IMR-90 (cell line): Measurements from ENCODE around the gene DHX57. TPM values are rescaled to one million over a fixed set of nuclear protein-coding genes. Genes with fewer than 3 reads are reported as not detected.

Source experiments
- ATAC-seq: fragments of 200-7000 bp; cut with Tn5 transposase; 2 replicates; pipeline ENCODE4 v1.9.1; 2020; ENCODE audit warnings: low read depth, mild to moderate bottlenecking, moderate library complexity
- BruUV-seq: library from RNA; stranded (reverse); fragments of 400-500 nt; replicated peaks from 2 replicates; lab custom pipeline; 2021; lab: Mats Ljungman, UMichigan
- CTCF ChIA-PET: fragments of 300-600 bp; formaldehyde crosslinking; extraction: SDS; loops from one replicate; lab custom pipeline; 2021; ENCODE audit warnings: antibody characterized with exemption; lab: Yijun Ruan, JAX
- POLR2A ChIA-PET: fragments of 300-600 bp; sonication (Branson Sonifier 250); formaldehyde crosslinking; loops from one replicate; lab custom pipeline; 2022; ENCODE audit warnings: antibody characterized with exemption; ENCODE audit not compliant: unreplicated experiment; lab: Charles Lee
- DNase-seq: peaks from one replicate; pipeline ENCODE4 v3.0.0; 2013
- H2AFZ ChIP-seq: replicated peaks from 2 replicates; pipeline ENCODE3; 2013; ENCODE audit warnings: low read length, mild to moderate bottlenecking; ENCODE audit not compliant: poor library complexity
- H2AK5ac ChIP-seq: 2 replicates; pipeline ENCODE4 v1.6.1; 2013; ENCODE audit warnings: low read depth, low read length, inconsistent platforms
- H2AK9ac ChIP-seq: replicated peaks from 2 replicates; pipeline ENCODE3; 2013; ENCODE audit warnings: mild to moderate bottlenecking, low read depth, low read length, moderate library complexity; ENCODE audit not compliant: poor library complexity
- H2BK120ac ChIP-seq: 2 replicates; pipeline ENCODE4 v1.6.1; 2013; ENCODE audit warnings: low read depth, low read length, inconsistent platforms
- H2BK15ac ChIP-seq: 3 replicates; pipeline ENCODE4 v1.6.1; 2013; ENCODE audit warnings: low read depth, low read length, inconsistent platforms
- H2BK20ac ChIP-seq: 2 replicates; pipeline ENCODE4 v1.6.1; 2013; ENCODE audit warnings: low read depth, mild to moderate bottlenecking, inconsistent platforms, low read length, moderate library complexity
- H2BK5ac ChIP-seq: 2 replicates; pipeline ENCODE4 v1.6.1; 2013; ENCODE audit warnings: mild to moderate bottlenecking, low read depth, low read length, inconsistent platforms; ENCODE audit not compliant: poor library complexity, severe bottlenecking
- H3K14ac ChIP-seq: replicated peaks from 2 replicates; pipeline ENCODE4 v1.6.1; 2013; ENCODE audit warnings: low read depth, low read length, inconsistent platforms
- H3K18ac ChIP-seq: 2 replicates; pipeline ENCODE4 v1.6.1; 2013; ENCODE audit warnings: low read depth, low read length, control low read depth
- H3K23ac ChIP-seq: 2 replicates; pipeline ENCODE4 v1.6.1; 2013; ENCODE audit warnings: low read depth, low read length, inconsistent platforms
- H3K27ac ChIP-seq: 2 replicates; pipeline ENCODE4 v1.5.1; 2013; ENCODE audit warnings: mild to moderate bottlenecking, control low read depth, low read length; ENCODE audit not compliant: insufficient read depth
- H3K27me3 ChIP-seq: 2 replicates; pipeline ENCODE4 v1.6.1; 2013; ENCODE audit warnings: low read length; ENCODE audit not compliant: control insufficient read depth, insufficient read depth
- H3K36me3 ChIP-seq: 2 replicates; pipeline ENCODE4 v1.6.1; 2013; ENCODE audit warnings: low read length, mixed read lengths; ENCODE audit not compliant: control insufficient read depth, insufficient read depth
- H3K4ac ChIP-seq: 2 replicates; pipeline ENCODE4 v1.6.1; 2013; ENCODE audit warnings: low read depth, low read length, inconsistent platforms
- H3K4me1 ChIP-seq: 2 replicates; pipeline ENCODE4 v1.6.1; 2013; ENCODE audit warnings: low read length, mixed read lengths; ENCODE audit not compliant: control insufficient read depth, insufficient read depth
- H3K4me2 ChIP-seq: 2 replicates; pipeline ENCODE4 v1.6.1; 2013; ENCODE audit warnings: low read depth, mild to moderate bottlenecking, control low read depth, low read length, moderate library complexity
- H3K4me3 ChIP-seq: 2 replicates; pipeline ENCODE4 v1.5.1; 2013; ENCODE audit warnings: low read depth, mild to moderate bottlenecking, control low read depth, low read length, moderate library complexity; ENCODE audit not compliant: insufficient read depth
- H3K56ac ChIP-seq: 2 replicates; pipeline ENCODE4 v1.6.1; 2013; ENCODE audit warnings: low read length, inconsistent platforms; ENCODE audit not compliant: insufficient read depth; ENCODE audit errors: extremely low read depth
- H3K79me1 ChIP-seq, 2 experiments: 2 replicates each; pipeline ENCODE4 v1.6.1; 2013; ENCODE audit warnings: low read length in 2 of 2, inconsistent platforms in 1 of 2, low read depth in 1 of 2
- H3K9ac ChIP-seq: 2 replicates; pipeline ENCODE4 v1.6.1; 2013; ENCODE audit warnings: low read depth, low read length, control low read depth
- H3K9me1 ChIP-seq: 2 replicates; pipeline ENCODE4 v1.6.1; 2013; ENCODE audit warnings: low read length, inconsistent platforms; ENCODE audit not compliant: insufficient read depth
- H3K9me3 ChIP-seq: 2 replicates; pipeline ENCODE4 v1.6.1; 2013; ENCODE audit warnings: low read length; ENCODE audit not compliant: control insufficient read depth, insufficient read depth
- H4K20me1 ChIP-seq: 2 replicates; pipeline ENCODE4 v1.6.1; 2013; ENCODE audit warnings: low read length, inconsistent platforms; ENCODE audit not compliant: insufficient read depth
- H4K5ac ChIP-seq: 2 replicates; pipeline ENCODE4 v1.6.1; 2013; ENCODE audit warnings: mild to moderate bottlenecking, low read depth, low read length, control low read depth
- H4K8ac ChIP-seq, 2 experiments: 2 replicates each; pipeline ENCODE4 v1.6.1; 2013; ENCODE audit warnings: low read depth in 2 of 2, low read length in 2 of 2, control low read depth in 1 of 2, inconsistent platforms in 1 of 2
- H4K91ac ChIP-seq: 2 replicates; pipeline ENCODE4 v1.6.1; 2013; ENCODE audit warnings: low read depth, low read length, inconsistent platforms; ENCODE audit not compliant: insufficient read depth
- BHLHE40 ChIP-seq: fragments of 150-350 bp; IDR thresholded peaks from 2 replicates; pipeline ENCODE4 v1.6.1; 2016; ENCODE audit warnings: mild to moderate bottlenecking, low read depth, low read length
- CEBPB ChIP-seq: IDR thresholded peaks from 2 replicates; pipeline ENCODE4 v1.6.1; 2012; ENCODE audit warnings: low read depth, low read length, improper control_type of control experiment
- CHD1 ChIP-seq: IDR thresholded peaks from 2 replicates; pipeline ENCODE4 v1.6.1; 2012; ENCODE audit warnings: low read depth, low read length, improper control_type of control experiment
- ELK1 ChIP-seq: fragments of 150-350 bp; IDR thresholded peaks from 2 replicates; pipeline ENCODE4 v1.6.1; 2016; ENCODE audit warnings: low read depth, mild to moderate bottlenecking, low read length, moderate library complexity, borderline replicate concordance
- FOS ChIP-seq: fragments of 150-350 bp; IDR thresholded peaks from 2 replicates; pipeline ENCODE4 v1.6.1; 2016; ENCODE audit warnings: low read depth, low read length
- MAZ ChIP-seq: IDR thresholded peaks from 2 replicates; pipeline ENCODE4 v1.6.1; 2012; ENCODE audit warnings: low read depth, mild to moderate bottlenecking, low read length, improper control_type of control experiment, moderate library complexity, borderline replicate concordance
- MXI1 ChIP-seq: IDR thresholded peaks from 2 replicates; pipeline ENCODE4 v1.6.1; 2012; ENCODE audit warnings: low read depth, mild to moderate bottlenecking, low read length, moderate library complexity, borderline replicate concordance
- NFE2L2 ChIP-seq: fragments of 150-350 bp; IDR thresholded peaks from 2 replicates; pipeline ENCODE4 v1.6.1; 2016; ENCODE audit warnings: low read depth, mild to moderate bottlenecking, low read length
- POLR2A ChIP-seq: IDR thresholded peaks from 2 replicates; pipeline ENCODE4 v1.6.1; 2012; ENCODE audit warnings: mild to moderate bottlenecking, low read depth, low read length
- RAD21 ChIP-seq: IDR thresholded peaks from 2 replicates; pipeline ENCODE4 v1.6.1; 2012; ENCODE audit warnings: low read length, improper control_type of control experiment
- RCOR1 ChIP-seq: IDR thresholded peaks from 2 replicates; pipeline ENCODE4 v1.6.1; 2012; ENCODE audit warnings: mild to moderate bottlenecking, low read length, improper control_type of control experiment; ENCODE audit not compliant: insufficient replicate concordance
- RFX5 ChIP-seq: IDR thresholded peaks from 2 replicates; pipeline ENCODE4 v1.8.0; 2012; ENCODE audit warnings: low read depth, mild to moderate bottlenecking, low read length, moderate library complexity
- SMC3 ChIP-seq: fragments of 150-350 bp; IDR thresholded peaks from 2 replicates; pipeline ENCODE4 v1.6.1; 2016; ENCODE audit warnings: low read depth, mild to moderate bottlenecking, antibody characterized with exemption, low read length, moderate library complexity
- USF2 ChIP-seq: fragments of 150-350 bp; IDR thresholded peaks from 2 replicates; pipeline ENCODE4 v1.6.1; 2017; ENCODE audit warnings: mild to moderate bottlenecking, antibody characterized with exemption, low read length, low read depth
- WGBS, 2 experiments: methylation state at CpG; one replicate each; pipeline versions ENCODE4 v1.1.5 to v1.1.7; 2013; ENCODE audit warnings: missing lambda C conversion rate in 2 of 2; ENCODE audit not compliant: insufficient read length in 1 of 2; ENCODE audit errors: extremely low coverage in 2 of 2; 5-methylcytosine and 5-hydroxymethylcytosine counted together
- dilution Hi-C: fragments of 300-500 bp; cut with HindIII; formaldehyde crosslinking; loops from one replicate; pipeline ENCODE4 v1.14.3; 2018; ENCODE audit warnings: low sequenced_read_pairs; ENCODE audit not compliant: unreplicated experiment
- in situ Hi-C: fragments of 300-500 bp; cut with MboI; formaldehyde crosslinking; loops from 3 replicates; pipeline ENCODE4 v1.14.3; 2019; ENCODE audit warnings: low sequenced_read_pairs, inconsistent platforms, mixed read lengths
- intact Hi-C: fragments of 100-400 bp; cut with micrococcal nuclease; formaldehyde crosslinking; loops from 2 replicates; pipeline ENCODE4 v1.10.0; 2022
- polyA plus RNA-seq, 3 experiments: library from polyadenylated mRNA; depleted of rRNA; stranded (reverse); fragments of >200 nt; gene quantifications; 2 replicates each; pipeline ENCODE4 v1.2.3, GENCODE V29; 2012; ENCODE audit warnings: low replicate concordance in 1 of 3
- total RNA-seq: library from RNA; depleted of rRNA; stranded (reverse); fragments of >200 nt; gene quantifications from 2 replicates; pipeline ENCODE4 v1.2.3, GENCODE V29; 2012
- TF ChIP-seq, protein P1 (sequence below): conservative IDR thresholded peaks from 2 replicates; pipeline ENCODE4 v1.5.1; 2012; ENCODE audit warnings: mild to moderate bottlenecking, low read depth, low read length, improper control_type of control experiment

DHX57 gene
- total and polyA plus RNA-seq, 2 of the 4 experiments (the other 2 are of a cell fraction) = 9.5 to 24.4 TPM

DNA sequence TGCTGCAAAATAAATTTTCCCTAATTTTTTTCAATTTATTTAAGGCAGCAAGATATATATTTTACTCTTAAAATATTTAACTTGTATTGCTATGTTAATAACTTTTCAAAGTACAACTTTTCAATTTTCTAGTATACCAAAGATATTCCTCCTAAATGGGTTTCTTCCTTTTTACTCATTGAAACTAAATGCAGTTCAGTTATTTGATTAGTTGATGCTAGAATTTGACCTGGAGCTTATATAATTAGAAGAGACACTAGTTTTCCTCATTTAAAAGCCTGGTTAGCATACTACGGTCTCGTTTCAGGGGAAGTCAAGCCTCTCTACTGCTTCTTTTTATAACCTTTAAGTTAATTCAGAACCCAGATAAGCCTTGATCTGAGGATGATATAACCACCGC is 13.8 kb upstream of the DHX57 start, which contains the start of gene ARHGEF33:
TSS of gene ARHGEF33 (plus strand) at position 301 of the 400 bp plus-strand sequence. CDS start 29,573 bp downstream, outside the sequence.
- BruUV-seq = no TSS peak
- no CpG with 5 or more reads among the region's 3 CpGs for WGBS, 2 experiments

More for the DNA sequence above, 13.8 kb upstream of the DHX57 start, which contains the start of gene ARHGEF33:
- Histone ChIP-seq H4K91ac (no peak within 1 kb of the TSS), H3K4me1 (no peaks in the 10 kb centered on the region), H2AK5ac (no peak within 1 kb of the TSS), H3K18ac (no peak within 1 kb of the TSS), H3K9me1 (no peaks in the 10 kb centered on the region), H3K27me3 (no peaks in the 10 kb centered on the region), H4K20me1 (no peaks in the 10 kb centered on the region), H3K79me1 (no peaks in the 10 kb centered on the region), H3K56ac (no peak within 1 kb of the TSS), H2AK9ac (no peak within 1 kb of the TSS), H4K8ac (no peak within 1 kb of the TSS), H2BK15ac (no peak within 1 kb of the TSS), H4K5ac (no peak within 1 kb of the TSS), H3K36me3 (no peaks in the 10 kb centered on the region), H3K14ac (no peak within 1 kb of the TSS), H3K9ac (no peak within 1 kb of the TSS), H3K4ac (no peak within 1 kb of the TSS), H2BK120ac (no peak within 1 kb of the TSS), H2BK20ac (no peak within 1 kb of the TSS), H3K4me2 (no peak within 1 kb of the TSS), H3K9me3 (no peaks in the 10 kb centered on the region; the same call in 1 of the 2 replicates), H3K27ac (no peak within 1 kb of the TSS), H3K23ac (no peak within 1 kb of the TSS), H2AFZ (no peak within 1 kb of the TSS), H3K4me3 (no peak within 1 kb of the TSS), H2BK5ac (no peak within 1 kb of the TSS)
- POLR2A ChIA-PET = no interaction called here
- intact Hi-C loops (no loop called here), dilution Hi-C loops (no loop called here), in situ Hi-C loops (no loop called here)
- DNase-seq (no peak), ATAC-seq (no peak)
- TF ChIP-seq FOS (no peak), BHLHE40 (no peak), RCOR1 (no peak), CEBPB (no peak), RAD21 (no peak), USF2 (no peak), MXI1 (no peak), NFE2L2 (no peak), POLR2A (no peak), ELK1 (no peak), CHD1 (no peak), SMC3 (no peak), RFX5 (no peak), MAZ (no peak)
- TF ChIP-seq, protein P1, sequence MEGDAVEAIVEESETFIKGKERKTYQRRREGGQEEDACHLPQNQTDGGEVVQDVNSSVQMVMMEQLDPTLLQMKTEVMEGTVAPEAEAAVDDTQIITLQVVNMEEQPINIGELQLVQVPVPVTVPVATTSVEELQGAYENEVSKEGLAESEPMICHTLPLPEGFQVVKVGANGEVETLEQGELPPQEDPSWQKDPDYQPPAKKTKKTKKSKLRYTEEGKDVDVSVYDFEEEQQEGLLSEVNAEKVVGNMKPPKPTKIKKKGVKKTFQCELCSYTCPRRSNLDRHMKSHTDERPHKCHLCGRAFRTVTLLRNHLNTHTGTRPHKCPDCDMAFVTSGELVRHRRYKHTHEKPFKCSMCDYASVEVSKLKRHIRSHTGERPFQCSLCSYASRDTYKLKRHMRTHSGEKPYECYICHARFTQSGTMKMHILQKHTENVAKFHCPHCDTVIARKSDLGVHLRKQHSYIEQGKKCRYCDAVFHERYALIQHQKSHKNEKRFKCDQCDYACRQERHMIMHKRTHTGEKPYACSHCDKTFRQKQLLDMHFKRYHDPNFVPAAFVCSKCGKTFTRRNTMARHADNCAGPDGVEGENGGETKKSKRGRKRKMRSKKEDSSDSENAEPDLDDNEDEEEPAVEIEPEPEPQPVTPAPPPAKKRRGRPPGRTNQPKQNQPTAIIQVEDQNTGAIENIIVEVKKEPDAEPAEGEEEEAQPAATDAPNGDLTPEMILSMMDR = no peak
- CTCF ChIA-PET = no interaction called here
